RPMI8226 (cell line): ENCODE results near the gene VSTM2A.
"Not testable (repeated sequence)": the region's sequence is repeated elsewhere in the genome, so short reads cannot be mapped to it uniquely, and the experiment has no call there.

Experiments used
- DNase-seq: peaks from one replicate; pipeline ENCODE4 v3.0.0-alpha.2; 2015

VSTM2A gene, protein sequence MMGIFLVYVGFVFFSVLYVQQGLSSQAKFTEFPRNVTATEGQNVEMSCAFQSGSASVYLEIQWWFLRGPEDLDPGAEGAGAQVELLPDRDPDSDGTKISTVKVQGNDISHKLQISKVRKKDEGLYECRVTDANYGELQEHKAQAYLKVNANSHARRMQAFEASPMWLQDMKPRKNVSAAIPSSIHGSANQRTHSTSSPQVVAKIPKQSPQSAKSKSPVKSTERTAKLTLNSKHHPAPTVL

DNA sequence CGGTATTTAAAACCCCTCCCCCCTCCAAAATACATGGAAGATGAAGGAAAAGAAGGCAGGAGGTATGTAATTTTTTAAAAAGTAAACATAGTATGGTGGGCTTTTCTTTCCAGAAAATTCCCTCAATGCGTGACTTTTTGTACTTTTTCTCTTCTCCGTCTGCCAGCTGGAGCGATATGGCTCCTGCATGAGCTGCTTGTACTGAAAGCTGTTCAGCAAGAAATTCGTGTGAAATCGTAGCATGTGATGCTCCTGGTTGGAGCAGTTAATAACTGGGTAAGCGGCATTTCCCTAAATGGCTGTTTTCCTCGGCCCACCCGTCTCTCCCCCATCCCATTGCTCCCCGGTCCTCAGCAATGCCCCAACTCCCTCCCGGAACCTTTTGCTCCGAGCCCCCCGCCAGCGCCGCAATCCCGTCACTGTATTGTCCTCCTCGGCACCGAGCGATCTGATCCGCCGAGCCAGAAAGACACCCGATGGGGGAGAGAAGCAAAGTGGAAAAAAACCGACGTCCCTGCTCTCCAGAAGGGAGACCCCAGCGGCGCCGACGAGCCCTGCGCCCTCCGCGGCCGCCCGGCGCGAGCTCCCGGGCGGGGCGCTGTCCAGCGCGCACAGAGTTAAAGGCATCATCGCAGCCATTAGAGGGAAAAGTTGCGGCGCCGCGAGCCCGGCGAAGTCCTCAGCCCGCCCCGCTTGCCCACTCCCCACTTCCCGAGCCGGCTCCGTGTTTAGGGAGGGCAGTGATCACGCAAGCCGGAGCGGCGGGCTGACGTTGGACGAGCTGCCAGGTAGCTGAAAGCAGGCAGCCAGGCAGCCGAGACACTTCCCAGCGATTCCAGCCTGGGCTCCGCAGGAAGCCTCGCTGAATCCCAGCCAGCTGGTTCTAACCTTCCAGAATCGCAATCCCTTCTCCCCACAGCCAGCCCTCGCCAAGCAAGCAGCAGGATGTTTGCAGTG lies at the start of gene VSTM2A:
TSS of gene VSTM2A (plus strand) at position 707 of the 957 bp plus-strand sequence. CDS start 356 bp downstream, outside the sequence.
- no peak for DNase-seq

DNA sequence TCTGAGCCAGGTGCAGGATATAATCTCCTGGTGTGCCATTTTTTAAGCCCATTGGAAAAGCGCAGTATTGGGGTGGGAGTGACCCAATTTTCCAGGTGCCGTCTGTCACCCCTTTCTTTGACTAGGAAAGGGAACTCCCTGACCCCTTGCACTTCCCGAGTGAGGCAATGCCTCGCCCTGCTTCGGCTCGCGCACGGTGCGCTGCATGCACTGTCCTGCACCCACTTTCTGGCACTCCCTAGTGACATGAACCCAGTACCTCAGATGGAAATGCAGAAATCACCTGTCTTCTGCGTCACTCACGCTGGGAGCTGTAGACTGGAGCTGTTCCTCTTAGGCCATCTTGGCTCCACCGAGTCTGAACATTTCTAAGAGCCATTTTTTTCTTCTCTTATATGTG lies 37.6 kb upstream of the VSTM2A start:
- not testable (repeated sequence) for DNase-seq

DNA sequence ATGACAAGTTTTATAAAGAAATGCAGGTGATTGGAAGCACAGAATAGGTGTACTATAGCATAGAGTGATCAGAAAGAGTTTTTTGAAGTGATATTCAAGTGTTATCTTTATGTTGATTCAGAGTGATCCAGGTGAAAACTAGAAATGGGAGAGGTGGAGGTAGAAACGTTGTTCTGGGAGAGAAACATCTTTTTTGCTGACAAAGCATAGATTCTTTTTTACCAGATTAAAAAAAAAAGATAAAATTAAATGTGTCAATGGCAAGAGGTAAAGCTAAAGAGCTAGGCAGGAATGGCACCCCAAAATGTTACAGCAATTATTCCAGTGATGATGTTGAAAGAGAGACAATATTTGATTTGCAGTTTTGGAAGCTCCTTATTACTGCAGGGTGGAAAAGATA lies 12.6 kb upstream of the VSTM2A start:
- DNase-seq, result no peak

DNA sequence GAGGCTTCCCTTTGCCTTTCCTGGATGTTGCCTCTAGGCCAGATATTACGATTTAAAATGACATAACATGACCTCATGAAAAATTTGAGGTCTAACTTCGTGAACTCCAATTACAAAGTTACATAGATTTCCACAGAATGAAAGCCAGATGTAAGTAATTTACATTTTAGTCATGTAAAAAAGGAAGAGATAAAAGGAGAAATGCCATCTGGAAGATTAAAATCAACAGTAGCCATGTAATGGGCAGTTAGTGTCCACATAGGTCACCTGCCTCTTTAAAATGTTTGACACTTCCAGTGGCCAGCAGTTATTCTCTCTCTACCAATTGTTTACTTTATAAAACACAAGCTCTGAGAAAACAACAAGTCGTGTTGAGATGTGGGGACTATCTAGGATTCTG lies 4.1 kb upstream of the VSTM2A start:
- DNase-seq, result no peak

DNA sequence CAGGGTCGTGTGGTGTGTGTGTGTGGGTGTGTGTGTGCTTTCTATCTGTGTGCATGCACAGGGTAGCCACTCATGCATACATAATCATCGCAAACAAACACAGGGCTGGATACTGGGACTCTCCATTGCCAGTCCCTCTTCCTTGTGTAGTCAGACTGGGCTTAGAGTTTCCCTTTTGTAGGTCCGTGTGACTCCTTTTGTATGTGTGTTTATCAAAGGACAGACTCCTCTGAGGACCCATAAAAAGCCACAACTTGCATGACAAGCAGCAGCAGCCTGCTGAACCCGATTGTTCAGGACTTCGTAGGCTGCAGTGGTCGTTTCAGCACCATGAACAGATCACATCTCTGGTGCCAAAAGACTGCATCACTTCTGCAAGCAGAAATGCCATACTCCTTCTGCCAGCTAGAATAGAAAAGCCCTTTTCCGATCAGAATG lies 895 bp downstream of the VSTM2A start:
- peak; percentile 6 for DNase-seq

DNA sequence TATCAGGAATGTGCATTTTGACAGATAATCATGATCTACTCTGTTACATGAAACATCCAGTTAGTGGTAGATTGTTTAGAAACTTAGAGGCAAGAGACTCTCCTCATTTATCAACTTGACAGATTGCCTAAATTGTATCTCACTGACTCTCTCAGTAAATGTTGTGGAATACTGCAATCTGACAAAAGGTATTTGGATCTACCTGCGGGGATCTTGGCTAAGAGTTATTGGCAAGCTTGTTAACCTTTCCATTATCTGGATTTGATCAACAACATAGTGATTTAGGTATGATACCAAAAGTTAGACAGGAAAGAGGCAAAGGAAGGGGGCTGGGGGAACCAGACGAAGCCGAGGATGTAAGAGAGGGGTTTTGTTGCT lies 2.0 kb downstream of the VSTM2A start:
- no peak for DNase-seq

DNA sequence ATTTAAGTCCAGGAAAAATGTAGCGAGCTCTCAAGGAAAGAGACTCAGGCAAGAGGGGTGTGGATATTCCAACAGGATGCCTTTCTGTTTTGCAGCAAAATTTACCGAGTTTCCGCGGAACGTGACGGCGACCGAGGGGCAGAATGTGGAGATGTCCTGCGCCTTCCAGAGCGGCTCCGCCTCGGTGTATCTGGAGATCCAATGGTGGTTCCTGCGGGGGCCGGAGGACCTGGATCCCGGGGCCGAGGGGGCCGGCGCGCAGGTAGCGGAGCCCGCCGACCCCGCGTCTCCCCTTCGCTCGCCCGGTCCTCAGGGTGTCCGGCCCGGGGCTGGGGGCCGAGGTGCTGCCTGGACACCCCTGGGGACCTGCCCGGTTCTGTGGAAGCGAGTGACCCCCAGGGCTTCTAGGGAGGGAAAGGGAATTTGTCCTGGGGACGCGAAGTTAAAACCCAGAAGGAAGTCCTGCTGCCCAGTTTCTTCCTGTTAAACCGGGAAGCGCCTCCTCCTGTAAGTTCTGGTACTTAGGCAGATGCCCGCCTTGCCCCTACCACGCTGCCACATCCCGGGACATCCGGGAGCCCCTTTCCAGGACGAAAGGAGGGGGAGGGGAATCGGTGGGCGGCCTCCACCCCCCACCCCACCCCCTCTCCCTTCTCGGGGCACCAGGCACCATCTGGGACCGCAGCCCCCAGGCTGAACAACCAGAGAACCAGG lies 2.5 kb downstream of the VSTM2A start:
- no peak for DNase-seq

DNA sequence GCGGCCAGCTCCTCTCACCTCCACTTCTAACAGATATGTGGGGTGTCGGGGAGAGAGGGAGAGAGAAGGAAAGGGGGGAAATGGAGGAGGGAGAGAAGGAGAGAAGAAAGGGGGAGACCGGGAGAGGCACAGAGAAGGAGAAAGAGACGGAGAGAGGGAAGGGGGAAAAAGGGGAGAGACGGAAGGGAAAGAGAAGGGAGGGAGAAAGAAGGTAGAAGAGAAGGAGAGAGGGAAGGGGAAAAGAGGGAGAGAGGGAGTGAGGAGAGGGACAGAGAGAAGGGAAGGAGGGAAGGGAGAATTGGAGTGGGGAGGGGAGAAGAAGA lies 3.0 kb downstream of the VSTM2A start:
- DNase-seq, result no peak

DNA sequence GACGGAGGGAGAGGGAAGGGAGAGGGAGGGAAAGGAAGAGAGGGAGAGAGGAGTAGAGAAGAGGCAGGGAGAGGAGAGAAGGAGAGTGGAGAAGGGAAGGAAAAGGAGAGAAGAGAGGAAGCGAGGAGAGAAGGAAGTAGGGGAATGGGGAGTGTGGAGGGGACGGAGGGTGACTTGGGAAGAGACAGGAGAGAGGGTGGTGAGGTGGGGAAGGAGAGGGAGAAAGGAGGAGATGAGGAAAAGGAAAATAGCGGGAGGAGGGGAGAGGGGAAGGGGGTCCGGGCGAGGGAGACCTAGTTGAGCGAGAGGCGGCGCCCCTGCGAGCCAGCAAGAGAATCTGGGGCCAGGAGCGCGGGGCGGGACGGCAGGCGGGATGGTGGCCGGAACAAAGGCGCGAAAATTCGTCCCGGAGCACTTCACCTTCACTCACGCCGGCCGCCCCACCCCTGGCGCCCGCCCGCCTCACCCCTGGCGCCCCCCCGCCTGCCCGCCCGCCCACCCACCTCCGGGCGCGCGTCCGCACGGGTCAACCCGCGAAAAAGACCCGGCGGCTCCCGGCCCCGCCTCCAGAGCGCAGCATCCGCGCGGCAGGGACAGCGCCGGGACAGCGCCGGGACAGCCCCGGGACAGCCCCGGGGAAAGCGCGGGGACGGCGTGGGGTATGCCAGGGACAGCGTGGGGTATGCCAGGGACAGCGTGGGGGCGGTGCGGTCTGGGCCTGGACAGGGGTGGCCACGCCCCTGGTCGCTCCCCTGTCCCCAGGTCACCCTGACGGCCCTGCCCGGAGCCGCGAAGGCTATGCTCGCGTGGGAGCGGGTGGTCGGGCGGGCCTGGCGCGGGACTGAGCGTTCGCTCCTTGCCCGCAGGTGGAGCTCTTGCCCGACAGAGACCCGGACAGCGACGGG lies 4.2 kb downstream of the VSTM2A start:
- DNase-seq, result peak; percentile 53

DNA sequence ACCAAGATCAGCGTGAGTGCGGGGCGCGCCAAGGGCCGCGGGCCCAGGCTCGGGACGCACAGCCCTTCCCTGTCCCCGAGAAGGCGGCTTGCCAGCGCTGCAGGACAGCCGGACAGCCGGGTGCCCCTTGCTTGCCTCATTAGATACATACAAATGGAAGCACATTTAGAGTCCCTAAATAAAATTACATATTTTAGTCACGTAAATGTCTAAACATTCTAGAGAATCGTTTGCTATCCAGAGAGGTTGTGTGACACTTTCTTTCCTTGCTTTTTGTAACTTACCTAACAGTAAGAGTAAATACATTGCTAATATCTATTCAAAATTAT lies 4.8 kb downstream of the VSTM2A start:
- DNase-seq, result no peak

DNA sequence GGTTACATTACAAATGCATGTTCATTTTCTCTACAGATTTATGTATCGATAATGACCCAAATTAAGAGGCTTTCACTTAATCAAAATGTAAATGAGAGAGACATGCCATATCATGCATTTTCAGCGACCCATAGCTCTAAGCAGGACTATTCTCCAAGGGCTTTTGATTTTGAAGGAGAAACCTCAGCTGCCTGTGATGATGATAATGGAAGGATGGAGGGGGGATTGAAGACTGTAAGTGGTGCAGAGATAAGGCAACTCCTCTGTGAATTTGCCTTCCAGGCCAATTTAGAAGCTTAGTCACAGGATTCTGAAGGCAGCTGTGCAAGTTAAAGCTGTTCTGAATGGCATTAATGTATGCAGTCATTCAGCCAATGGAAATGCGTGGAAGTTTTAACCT lies 8.3 kb downstream of the VSTM2A start:
- DNase-seq, result no peak

DNA sequence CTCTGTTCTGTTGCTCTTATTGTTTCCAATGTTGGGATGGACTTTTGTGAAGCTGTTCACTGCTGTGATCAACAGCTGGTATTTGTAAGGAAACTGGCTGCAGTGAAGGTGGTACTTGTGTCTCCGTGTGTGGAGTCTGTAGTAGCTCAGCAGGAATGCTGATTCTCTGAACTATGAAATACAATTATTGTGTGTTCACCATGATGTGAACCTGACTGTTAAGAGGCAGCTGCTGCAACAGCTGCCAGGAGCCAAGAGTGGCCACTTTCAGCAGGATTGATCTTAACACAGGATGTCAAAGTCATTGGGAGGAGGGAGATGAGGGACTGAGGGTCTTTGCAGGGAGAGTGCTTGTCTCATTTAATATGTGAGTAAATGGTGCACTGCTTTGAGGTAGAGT lies 13.9 kb downstream of the VSTM2A start:
- no peak for DNase-seq

DNA sequence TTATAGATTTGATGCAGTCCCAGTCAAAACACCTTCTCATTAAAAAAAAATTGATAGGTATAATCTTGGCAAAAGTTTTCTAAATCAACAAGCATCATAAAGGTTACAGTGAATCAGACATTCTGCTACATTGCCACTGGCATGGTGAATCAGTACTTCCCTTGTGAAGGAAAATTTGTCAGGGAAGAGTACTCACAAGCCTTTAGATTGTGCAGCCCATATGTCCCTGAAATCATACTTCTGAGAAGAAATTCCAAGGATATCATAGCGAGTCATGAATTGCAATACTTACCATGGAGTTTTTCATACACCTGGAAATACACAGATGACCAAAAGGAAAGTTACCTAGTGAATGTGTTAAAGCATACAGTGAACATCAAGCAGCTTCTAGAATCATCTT lies 17.2 kb downstream of the VSTM2A start:
- no peak for DNase-seq

DNA sequence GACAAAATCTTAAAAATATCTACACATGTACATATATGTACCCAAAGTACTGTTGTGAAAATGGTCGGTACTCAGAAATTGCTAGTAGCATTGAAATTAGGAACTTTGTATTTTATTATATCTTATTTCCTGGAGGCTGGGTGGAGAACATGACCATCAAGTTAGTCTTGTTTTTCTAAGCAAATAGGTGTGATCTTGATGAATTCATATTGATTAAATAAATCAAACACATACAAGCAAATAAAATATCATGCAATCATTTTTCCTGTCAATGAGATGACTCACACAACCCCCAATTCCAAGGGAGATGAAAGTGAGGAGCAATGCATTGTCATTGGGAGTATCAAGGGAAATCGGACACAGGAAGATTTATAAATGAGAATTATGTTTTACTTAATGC lies 18.0 kb downstream of the VSTM2A start:
- no peak for DNase-seq

DNA sequence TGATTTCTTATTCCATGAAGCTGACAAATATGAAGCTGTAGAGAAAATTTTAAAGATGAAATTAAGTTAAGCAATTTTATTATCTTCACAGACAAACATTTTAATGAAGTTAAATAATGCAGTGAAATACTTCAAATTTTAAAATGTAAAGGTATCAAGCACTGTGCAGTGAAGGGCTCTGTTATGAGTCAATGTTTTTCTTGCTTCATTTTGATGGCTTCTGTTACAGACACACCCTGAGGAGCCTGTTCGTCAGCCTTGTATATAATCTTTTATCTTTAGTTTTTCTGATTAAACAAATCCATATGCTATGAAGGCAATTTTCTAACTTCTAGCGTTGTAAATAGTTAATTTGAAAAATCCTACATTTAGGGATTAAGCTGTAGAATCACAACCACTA lies 18.5 kb downstream of the VSTM2A start:
- DNase-seq, result no peak

DNA sequence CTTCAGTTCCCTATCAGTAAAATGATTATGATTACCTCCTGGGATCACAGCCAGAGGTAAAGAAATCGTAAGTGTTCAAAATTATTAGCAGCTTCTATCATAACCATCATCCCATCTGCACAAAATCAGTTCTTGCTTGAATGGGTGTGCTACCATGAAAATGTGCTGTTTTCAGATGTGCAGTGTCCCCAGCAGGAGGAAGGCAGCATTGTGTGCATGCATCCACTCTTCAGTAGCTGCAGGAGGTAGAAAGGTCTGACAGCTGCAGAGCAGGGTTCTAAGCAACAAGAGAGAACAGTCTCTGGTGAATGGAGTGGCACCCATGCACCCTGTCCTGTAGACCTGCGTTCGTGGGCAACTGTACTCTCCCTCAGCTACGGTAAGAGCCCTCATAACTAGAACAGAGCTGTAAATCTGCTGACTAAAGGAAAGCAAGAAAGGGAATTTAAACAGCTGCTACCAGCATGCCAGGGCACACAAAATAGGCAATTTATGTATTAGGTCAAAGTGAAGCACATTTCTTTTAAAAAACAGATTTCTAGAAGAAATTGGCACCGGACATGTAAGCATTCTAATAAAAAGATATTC lies 21.2 kb downstream of the VSTM2A start:
- no peak for DNase-seq

DNA sequence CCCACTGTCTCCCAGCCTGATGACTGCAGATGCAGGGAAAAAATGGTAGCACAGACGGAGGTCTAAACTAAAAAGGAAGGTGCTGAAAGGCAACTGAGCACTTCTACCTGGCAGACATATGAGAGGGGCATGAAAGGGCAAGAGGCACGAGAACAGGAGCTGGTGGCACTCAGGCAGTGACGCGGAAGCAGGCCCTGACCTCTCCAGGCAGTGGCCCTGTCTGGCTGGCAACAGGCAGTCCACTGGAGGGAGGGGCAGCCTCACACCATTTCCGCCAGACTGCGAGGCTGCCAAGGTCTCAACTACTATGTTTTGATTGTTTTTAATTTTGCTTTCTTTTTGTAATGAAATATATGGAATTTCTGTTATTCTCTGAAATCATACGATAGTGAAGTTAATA lies 23.3 kb downstream of the VSTM2A start:
- DNase-seq, result no peak

DNA sequence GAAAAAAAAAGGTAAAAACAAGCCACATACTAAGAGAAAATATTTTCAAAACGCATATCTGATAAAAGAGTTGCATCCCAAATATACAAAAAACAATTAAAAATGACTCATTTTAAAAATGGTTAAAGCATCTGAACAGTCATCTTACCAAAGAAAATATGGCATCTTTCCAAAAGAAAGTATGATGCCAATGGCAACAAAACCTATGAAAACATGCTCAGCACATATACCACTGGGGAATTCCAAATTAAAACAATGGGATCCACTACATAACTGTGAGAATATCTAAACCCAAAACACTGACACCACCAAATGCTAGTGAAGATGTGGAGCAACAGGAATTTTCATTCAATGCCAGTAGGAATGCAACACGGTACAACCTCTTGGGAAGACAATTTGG lies 39.3 kb downstream of the VSTM2A start:
- DNase-seq, result no peak

DNA sequence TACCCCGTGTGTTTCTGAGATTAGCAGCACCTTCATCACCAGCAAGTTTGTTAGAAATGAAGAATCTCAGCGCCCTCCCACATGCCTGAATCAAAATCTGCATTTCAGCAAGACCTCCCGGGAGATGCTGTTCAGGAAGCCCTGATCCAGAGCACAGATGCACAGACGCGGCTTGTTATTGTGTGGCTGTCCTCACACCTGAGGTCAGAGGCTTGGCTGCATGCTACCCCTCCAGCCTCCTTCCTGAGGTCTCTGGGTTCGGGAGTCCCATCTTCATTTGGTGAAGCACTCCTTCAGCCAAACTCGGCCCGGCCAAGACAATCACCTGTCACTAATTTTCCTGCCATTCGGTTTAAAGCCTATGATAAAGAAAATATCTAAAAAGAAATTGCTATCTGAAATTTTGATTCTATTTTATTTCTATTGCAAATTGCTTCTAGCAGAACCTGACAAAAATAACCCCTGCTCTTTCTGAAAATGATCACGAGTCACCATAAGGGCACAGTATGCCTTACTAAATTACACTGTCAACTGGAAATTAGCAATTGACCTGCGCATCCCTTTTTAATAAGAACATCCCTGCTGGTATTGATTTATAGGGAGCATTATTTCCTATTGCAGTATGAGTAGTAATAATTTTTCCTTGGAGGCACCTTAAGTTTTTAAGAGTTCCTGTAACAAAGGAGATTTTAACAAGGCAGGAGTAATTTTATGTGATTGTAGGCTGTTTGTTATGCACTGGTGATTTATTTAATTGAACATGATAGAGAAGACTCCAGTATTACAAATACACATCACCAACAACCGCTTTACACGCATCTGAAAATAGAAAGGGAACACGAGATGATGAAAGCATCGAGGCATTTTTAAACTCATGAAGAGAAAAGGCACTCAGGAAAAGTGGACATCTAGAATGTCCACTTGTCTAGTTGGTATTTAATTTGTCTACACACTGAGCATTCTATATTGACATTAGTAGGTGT lies 49.5 kb downstream of the VSTM2A start:
- DNase-seq, result no peak

DNA sequence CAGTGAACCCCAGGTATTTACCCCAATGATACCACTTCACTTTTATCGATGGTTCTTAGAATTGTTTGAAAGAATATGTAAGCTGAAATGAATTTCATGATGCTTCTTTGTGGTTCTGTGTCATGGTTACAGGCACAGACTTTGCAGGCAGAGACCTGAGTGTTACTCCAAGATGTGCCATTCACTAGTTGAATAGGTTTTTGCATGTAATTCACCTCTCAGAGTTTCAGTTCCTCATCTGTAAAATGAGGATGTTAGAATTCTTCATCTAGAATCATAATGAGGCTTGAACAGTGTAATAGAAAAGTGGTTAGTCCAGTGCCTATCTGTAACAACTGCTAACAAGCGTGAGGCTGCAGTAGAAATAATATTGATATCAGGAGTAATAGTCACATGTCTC lies 54.6 kb downstream of the VSTM2A start:
- DNase-seq, result peak; percentile 53

DNA sequence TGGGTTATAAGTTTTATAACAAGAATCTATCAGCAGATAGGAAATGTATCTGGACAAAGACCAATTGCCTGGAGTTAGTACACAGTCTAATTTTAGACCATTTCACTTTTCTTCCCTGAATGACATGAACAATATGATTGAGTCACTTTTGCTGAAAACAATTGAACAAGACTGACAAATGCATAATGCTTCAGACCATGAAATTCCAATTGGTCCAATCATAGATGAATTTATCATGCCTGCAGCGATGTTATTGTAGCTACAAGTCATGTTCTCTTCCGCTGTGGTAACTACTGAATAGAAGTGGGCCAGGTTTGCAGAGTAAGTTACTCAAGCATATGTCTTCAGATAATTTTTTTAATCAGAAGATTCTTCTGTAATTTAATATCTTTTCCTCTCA lies 73.4 kb downstream of the VSTM2A start:
- no peak for DNase-seq
